SIG-M5 treated with dmso at 0.1 percent for 504 hours (cell line): ENCODE data around the gene KRTAP2-2.
"Not testable (repeated sequence)": the region's sequence is repeated elsewhere in the genome, so short reads cannot be mapped to it uniquely, and the experiment has no call there.

ENCODE experiments used
- DNase-seq: peaks from one replicate; lab custom pipeline; 2025; ENCODE audit not compliant: unreplicated experiment; lab: John Stamatoyannopoulos, UW

KRTAP2-2 gene

GRCh38 chr17:41065016-41065689, 10.1 kb upstream of the KRTAP2-2 start:
- not testable (repeated sequence) for DNase-seq

- DNase-seq: no peak
Observed at GRCh38 chr17:41064301-41064700, 9.3 kb upstream of the KRTAP2-2 start.

GRCh38 chr17:41063449-41063848, 8.4 kb upstream of the KRTAP2-2 start:
- DNase-seq: no peak

GRCh38 chr17:41061964-41062363, 6.9 kb upstream of the KRTAP2-2 start:
- no peak for DNase-seq

- no peak for DNase-seq
Observed at GRCh38 chr17:41060052-41060604, 5.1 kb upstream of the KRTAP2-2 start, which contains the start of gene KRTAP2-3. Gene KRTAP2-3, minus strand, starts transcription at chr17:41060114. Its CDS starts 64 bp downstream, at chr17:41060050.

- DNase-seq: not testable (repeated sequence)
Observed at GRCh38 chr17:41059276-41060051, 4.4 kb upstream of the KRTAP2-2 start.

GRCh38 chr17:41058741-41059140, 3.7 kb upstream of the KRTAP2-2 start:
- no peak for DNase-seq

- no peak for DNase-seq
Observed at GRCh38 chr17:41057547-41057946, 2.5 kb upstream of the KRTAP2-2 start.

GRCh38 chr17:41054556-41054955, 474 bp downstream of the KRTAP2-2 start:
- not testable (repeated sequence) for DNase-seq

- no peak for DNase-seq
Observed at GRCh38 chr17:41054025-41054424, 1.0 kb downstream of the KRTAP2-2 start.

- DNase-seq: no peak
Observed at GRCh38 chr17:41052566-41052965, 2.5 kb downstream of the KRTAP2-2 start.

- DNase-seq: no peak
Observed at GRCh38 chr17:41049110-41049509, 5.9 kb downstream of the KRTAP2-2 start.

- no peak for DNase-seq
Observed at GRCh38 chr17:41048441-41048840, 6.6 kb downstream of the KRTAP2-2 start.

- DNase-seq: not testable (repeated sequence)
Observed at GRCh38 chr17:41046735-41047465, 8.1 kb downstream of the KRTAP2-2 start, which contains the start of gene KRTAP2-1. Gene KRTAP2-1, minus strand, starts transcription at chr17:41047316. Its CDS starts 49 bp downstream, at chr17:41047267.

- no peak for DNase-seq
Observed at GRCh38 chr17:41042953-41043352, 12.1 kb downstream of the KRTAP2-2 start.

- DNase-seq: not testable (repeated sequence)
Observed at GRCh38 chr17:41040783-41041571, 14.1 kb downstream of the KRTAP2-2 start, which contains the start of gene KRTAP1-1. Gene KRTAP1-1, minus strand, starts transcription at chr17:41041450. Its CDS starts 53 bp downstream, at chr17:41041397.

GRCh38 chr17:41037853-41038350, 17.1 kb downstream of the KRTAP2-2 start:
- DNase-seq: no peak

GRCh38 chr17:41034346-41034935, 20.6 kb downstream of the KRTAP2-2 start, which contains the start of gene KRTAP1-3:
Gene KRTAP1-3, minus strand, starts transcription at chr17:41034874. Its CDS starts 53 bp downstream, at chr17:41034821.
- DNase-seq: not testable (repeated sequence)

GRCh38 chr17:41029633-41030245, 25.3 kb downstream of the KRTAP2-2 start, which contains the start of gene KRTAP1-4:
Gene KRTAP1-4, minus strand, starts transcription at chr17:41030195. Its CDS starts 117 bp downstream, at chr17:41030078.
- DNase-seq: no peak
